Pancreas (tissue), 10 donors: ENCODE data around the gene ECHDC3. TPM values are rescaled to one million over a fixed set of nuclear protein-coding genes. Genes with fewer than 3 reads are reported as not detected.

Experiments
- ATAC-seq, 4 donors: fragments of 200-7000 bp; cut with Tn5 transposase; one replicate each; pipeline versions ENCODE4 v1.8.0 to v1.9.1; 2020; ENCODE audit warnings: mild to moderate bottlenecking in 4 of 4, moderate library complexity in 4 of 4
- DNase-seq, 6 donors: peaks; one replicate each; pipeline ENCODE4 v3.0.0-alpha.2; 2020
- FAIRE-seq: peaks from 2 replicates; lab custom pipeline; 2012; peaks lifted over from hg19 to GRCh38; lab: Jason Lieb, UNC
- H3K27ac ChIP-seq, 4 donors: fragments of 200-600 bp; sonication (generic); 1 replicate in 3 of 4; 2 replicates in 1 of 4; pipeline versions ENCODE4 v1.5.0 to v1.8.0; 2020
- H3K27me3 ChIP-seq, 4 donors: fragments of 200-600 bp; one replicate each; pipeline ENCODE4 v1.8.0; 2021
- H3K36me3 ChIP-seq, 3 donors: fragments of 200-600 bp; sonication (generic) in 1 of 3; one replicate each; pipeline versions ENCODE4 v1.5.0 to v1.8.0; 2020 to 2021
- H3K4me1 ChIP-seq, 3 donors: fragments of 200-600 bp; one replicate each; pipeline ENCODE4 v1.8.0; 2021
- H3K4me3 ChIP-seq, 4 donors: fragments of 200-600 bp; sonication (generic) in 2 of 4; one replicate each; pipeline versions ENCODE4 v1.5.0 to v1.8.0; 2020 to 2021
- H3K9me3 ChIP-seq, 4 donors: fragments of 200-600 bp; one replicate each; pipeline ENCODE4 v1.8.0; 2021
- WGBS, 2 donors: extraction: QIAGEN DNeasy Blood & Tissue Kit; methylation state at CpG; one replicate each; pipeline ENCODE4 v1.1.7; 2013; 5-methylcytosine and 5-hydroxymethylcytosine counted together
- intact Hi-C, 3 donors: fragments of 100-400 bp; cut with DNase I; formaldehyde crosslinking; loops; one replicate each; pipeline versions ENCODE4 v1.11.1 to v1.14.2; 2022
- polyA plus RNA-seq, 2 donors: library from polyadenylated mRNA; stranded (reverse); fragments of 200-250 nt; gene quantifications; one replicate each; pipeline ENCODE4 v1.2.3, GENCODE V29; 2013
- total RNA-seq, 6 donors: library from RNA; stranded (reverse); fragmentation: NEBNext Ultra II Directional in 4 of 6; extraction: Animal tissue kit (Norgen Biotek cat#: 25700) in 4 of 6; gene quantifications; one replicate each; pipeline versions ENCODE4 v1.2.1 to v1.2.4, GENCODE V29; 2021 to 2023
- TF ChIP-seq, protein P1 (sequence below), 4 donors: fragments of 200-600 bp; sonication (generic) in 3 of 4; IDR thresholded peaks; one replicate each; pipeline versions ENCODE4 v1.5.0 to v1.8.0; 2021; ENCODE audit warnings: antibody characterized with exemption in 4 of 4
- donor health status: healthy with polysubstance abuse.
- donor health status: DM: no; HTN: no; CAD: no; lungs with moderate emphysema.
- donor health status: DM: no; HTN: no; CAD: no.
- donor health status: control.
- donor health status: control.
- donor health status: Bipolar disorder and iron deficiency.
- donor health status: DM: yes; HTN: yes; CAD: no.
- donor health status: DM: no; HTN: no; CAD: no.
- donor health status: DM: no; HTN: no; CAD: no.
- donor health status: DM: yes; HTN: yes; CAD: no.

ECHDC3 gene
- total and polyA plus RNA-seq, 8 donors = 9.7 to 19.6 (median 16.6) TPM

GRCh38 chr10:11720260-11720741 is 21.9 kb upstream of the ECHDC3 start:
- H3K4me3 ChIP-seq = no peak overlapping the region
- TF ChIP-seq, protein P1, sequence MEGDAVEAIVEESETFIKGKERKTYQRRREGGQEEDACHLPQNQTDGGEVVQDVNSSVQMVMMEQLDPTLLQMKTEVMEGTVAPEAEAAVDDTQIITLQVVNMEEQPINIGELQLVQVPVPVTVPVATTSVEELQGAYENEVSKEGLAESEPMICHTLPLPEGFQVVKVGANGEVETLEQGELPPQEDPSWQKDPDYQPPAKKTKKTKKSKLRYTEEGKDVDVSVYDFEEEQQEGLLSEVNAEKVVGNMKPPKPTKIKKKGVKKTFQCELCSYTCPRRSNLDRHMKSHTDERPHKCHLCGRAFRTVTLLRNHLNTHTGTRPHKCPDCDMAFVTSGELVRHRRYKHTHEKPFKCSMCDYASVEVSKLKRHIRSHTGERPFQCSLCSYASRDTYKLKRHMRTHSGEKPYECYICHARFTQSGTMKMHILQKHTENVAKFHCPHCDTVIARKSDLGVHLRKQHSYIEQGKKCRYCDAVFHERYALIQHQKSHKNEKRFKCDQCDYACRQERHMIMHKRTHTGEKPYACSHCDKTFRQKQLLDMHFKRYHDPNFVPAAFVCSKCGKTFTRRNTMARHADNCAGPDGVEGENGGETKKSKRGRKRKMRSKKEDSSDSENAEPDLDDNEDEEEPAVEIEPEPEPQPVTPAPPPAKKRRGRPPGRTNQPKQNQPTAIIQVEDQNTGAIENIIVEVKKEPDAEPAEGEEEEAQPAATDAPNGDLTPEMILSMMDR (IDR thresholded peaks at IDR 0.05) = no peak
- DNase-seq (no peak), ATAC-seq (peak in 2 of 4 donors; percentile 33 to 54), FAIRE-seq (no peak)
- intact Hi-C loops = loop anchor here in 2 of 3 donors (5.0 to 10.0 kb wide), 2 partner anchors 203 to 206 kb away; no protein-coding TSS in a partner anchor
- H3K4me1 ChIP-seq = peaks cover 0 to 9% (median 7%) of the 10 kb centered on the region in 3 donors
- H3K9me3 ChIP-seq = no peaks in the 10 kb centered on the region
- no peaks in the 10 kb centered on the region for H3K36me3 ChIP-seq
- 90 to 97% methylated on average over 11 of the region's 11 CpGs for WGBS, 2 donors
- no peak overlapping the region for H3K27ac ChIP-seq
- H3K27me3 ChIP-seq = no peaks in the 10 kb centered on the region

- no peak for ATAC-seq
- 87 to 94% methylated on average over 3 of the region's 3 CpGs for WGBS, 2 donors
Observed at GRCh38 chr10:11721806-11722205, 20.4 kb upstream of the ECHDC3 start.

GRCh38 chr10:11723359-11723758 is 18.8 kb upstream of the ECHDC3 start:
- ATAC-seq (no peak), DNase-seq (no peak), FAIRE-seq (no peak)
- no peak overlapping the region for H3K4me3 ChIP-seq
- H3K9me3 ChIP-seq = no peaks in the 10 kb centered on the region
- no peaks in the 10 kb centered on the region for H3K36me3 ChIP-seq
- TF ChIP-seq, protein P1 (IDR thresholded peaks at IDR 0.05) = no peak
- no peaks in the 10 kb centered on the region for H3K27me3 ChIP-seq
- H3K27ac ChIP-seq = no peak overlapping the region
- intact Hi-C loops = loop anchor here in 2 of 3 donors (5.0 to 10.0 kb wide), 2 partner anchors 206 to 209 kb away; no protein-coding TSS in a partner anchor
- WGBS, 2 donors = 85 to 90% methylated on average over 5 of the region's 5 CpGs
- no peaks in the 10 kb centered on the region for H3K4me1 ChIP-seq

More at GRCh38 chr10:11721806-11722205, 20.4 kb upstream of the ECHDC3 start:
- no peaks in the 10 kb centered on the region for H3K9me3 ChIP-seq
- TF ChIP-seq, protein P1 (IDR thresholded peaks at IDR 0.05) = no peak
- H3K4me1 ChIP-seq = no peaks in the 10 kb centered on the region
- H3K4me3 ChIP-seq = no peak overlapping the region
- H3K27ac ChIP-seq = no peak overlapping the region
- no peaks in the 10 kb centered on the region for H3K27me3 ChIP-seq
- no peaks in the 10 kb centered on the region for H3K36me3 ChIP-seq
- intact Hi-C loops = loop anchor here in 2 of 3 donors (5.0 to 10.0 kb wide), 2 partner anchors 205 to 207 kb away; no protein-coding TSS in a partner anchor
- DNase-seq (no peak), FAIRE-seq (no peak)

DNA sequence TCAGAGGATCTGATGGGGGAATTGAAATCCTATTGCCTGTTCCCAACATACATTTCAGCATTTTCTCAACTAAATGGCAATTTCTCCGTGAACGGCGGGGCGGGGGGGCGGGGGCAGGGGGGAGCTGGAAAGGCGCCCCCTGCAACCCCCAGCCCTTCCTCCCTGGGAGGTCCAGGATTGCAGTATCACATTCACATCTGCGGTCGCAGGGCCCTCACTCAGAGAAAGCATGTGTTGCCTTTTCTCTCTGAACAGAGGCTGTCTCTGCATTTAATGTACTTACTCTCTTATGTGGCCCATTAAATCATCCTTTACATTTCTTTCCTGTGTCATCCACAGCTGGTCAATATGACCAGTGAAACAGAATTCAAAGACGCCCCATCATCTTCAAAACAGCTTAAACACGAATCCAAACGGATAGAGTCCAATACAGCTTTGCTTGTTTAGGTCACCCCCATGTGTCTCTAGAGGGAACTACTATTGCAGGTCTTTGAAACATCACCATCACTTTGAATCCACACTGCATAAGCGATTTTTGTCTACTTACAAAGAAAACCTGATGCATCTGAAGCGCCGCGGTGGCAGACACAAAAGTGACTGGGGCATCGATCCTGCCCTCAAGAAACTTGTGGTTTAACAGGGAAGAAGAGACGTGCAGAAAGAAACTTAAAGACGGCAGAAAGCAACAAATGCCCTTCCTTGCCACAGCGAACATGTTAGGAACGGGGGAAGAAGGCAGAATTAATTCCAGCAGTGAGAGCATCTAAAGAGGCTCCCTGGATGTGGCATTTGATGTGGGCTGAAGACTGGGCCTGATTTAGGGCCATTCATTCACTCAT is 17.0 kb upstream of the ECHDC3 start:
- TF ChIP-seq, protein P1 (IDR thresholded peaks at IDR 0.05) = peak in 3 of 4 donors; percentile 39 to 63 (median 55)
- H3K36me3 ChIP-seq = no peaks in the 10 kb centered on the region
- H3K27me3 ChIP-seq = no peaks in the 10 kb centered on the region
- FAIRE-seq (no peak), DNase-seq (peak in 1 of 6 donors; percentile 27), ATAC-seq (peak; percentile 78 to 89 (median 84))
- H3K27ac ChIP-seq = peak overlapping the region in 3 of 4 donors; percentile 10 to 36 (median 13)
- H3K9me3 ChIP-seq = no peaks in the 10 kb centered on the region
- intact Hi-C loops = loop anchor here in 2 of 3 donors (5.0 to 10.0 kb wide), 2 partner anchors 208 to 210 kb away; no protein-coding TSS in a partner anchor
- 52 to 60% methylated on average over 20 of the region's 20 CpGs for WGBS, 2 donors
- H3K4me3 ChIP-seq = no peak overlapping the region
- H3K4me1 ChIP-seq = no peaks in the 10 kb centered on the region
